COR-L47 (cell line): Measurements from ENCODE around the gene FGD2.

Experiments
- DNase-seq: peaks from one replicate; lab custom pipeline; 2025; lab: John Stamatoyannopoulos, UW

FGD2 gene

GRCh38 chr6:37018198-37019064, 13.0 kb downstream of the FGD2 start:
- peak; percentile 88 for DNase-seq

- peak; percentile 92 for DNase-seq
Observed at GRCh38 chr6:37019065-37019450, 13.6 kb downstream of the FGD2 start.

GRCh38 chr6:37020381-37020780, 14.9 kb downstream of the FGD2 start:
- DNase-seq, result no peak

DNA sequence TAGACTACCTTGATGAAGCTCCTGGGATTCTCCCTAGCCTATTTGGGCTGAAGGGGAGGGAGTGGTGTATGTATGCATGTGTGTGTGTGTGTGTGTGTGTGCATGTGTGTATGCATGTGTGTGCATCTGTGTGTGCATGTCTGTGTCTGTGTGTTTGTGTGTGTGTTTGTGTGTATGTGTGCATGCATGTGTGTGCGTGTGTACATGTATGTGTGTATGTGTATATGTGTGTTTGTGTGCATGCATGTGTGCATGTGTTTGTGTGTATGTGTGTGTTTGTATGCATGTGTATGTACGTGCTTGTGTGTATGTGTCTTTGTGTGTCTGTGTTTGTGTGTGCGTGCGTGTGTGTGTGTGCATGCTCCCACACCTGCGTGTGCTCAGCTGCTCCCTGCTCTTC, 15.4 kb downstream of the FGD2 start:
- no peak for DNase-seq

DNA sequence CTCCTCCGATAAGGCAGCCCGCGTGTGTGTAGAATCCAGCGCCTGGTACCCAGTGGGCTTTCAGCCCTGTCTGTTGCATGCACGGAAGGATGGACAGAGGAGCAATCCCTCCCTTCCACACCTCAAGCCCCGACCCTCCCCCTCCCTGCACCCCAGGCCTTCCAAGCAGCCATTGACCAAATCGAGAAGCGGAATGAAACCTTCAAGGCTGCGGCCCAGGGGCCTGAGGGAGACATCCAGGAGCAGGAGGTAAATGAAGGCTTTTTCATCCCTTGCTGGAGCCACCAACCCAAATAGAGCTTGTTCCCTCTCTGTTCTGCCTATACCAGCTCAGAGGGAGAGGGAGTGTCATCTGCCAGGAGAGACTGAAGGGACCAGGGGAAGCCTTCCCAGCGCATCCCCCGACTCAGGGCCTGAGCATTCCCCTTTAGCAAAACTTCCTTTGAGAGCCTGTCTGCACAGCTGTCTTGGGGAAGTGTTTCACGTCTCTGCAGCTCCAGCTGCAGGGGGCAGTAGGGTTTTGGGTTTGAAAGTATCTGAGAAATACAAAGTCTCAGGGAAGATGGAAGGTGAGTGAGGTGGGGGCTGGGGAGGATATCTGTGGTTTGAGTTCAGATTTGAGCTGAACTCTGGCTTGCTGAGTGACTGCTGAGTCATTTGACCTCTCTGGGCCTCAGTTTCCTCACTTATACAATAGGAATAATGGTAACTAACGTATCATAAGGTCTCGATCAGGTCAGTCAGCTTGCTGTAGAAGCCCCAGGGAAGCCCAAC, 16.1 kb downstream of the FGD2 start:
- no peak for DNase-seq

GRCh38 chr6:37022135-37022863, 16.8 kb downstream of the FGD2 start:
- DNase-seq, result no peak

- no peak for DNase-seq
Observed at GRCh38 chr6:37024656-37025337, 19.3 kb downstream of the FGD2 start.

DNA sequence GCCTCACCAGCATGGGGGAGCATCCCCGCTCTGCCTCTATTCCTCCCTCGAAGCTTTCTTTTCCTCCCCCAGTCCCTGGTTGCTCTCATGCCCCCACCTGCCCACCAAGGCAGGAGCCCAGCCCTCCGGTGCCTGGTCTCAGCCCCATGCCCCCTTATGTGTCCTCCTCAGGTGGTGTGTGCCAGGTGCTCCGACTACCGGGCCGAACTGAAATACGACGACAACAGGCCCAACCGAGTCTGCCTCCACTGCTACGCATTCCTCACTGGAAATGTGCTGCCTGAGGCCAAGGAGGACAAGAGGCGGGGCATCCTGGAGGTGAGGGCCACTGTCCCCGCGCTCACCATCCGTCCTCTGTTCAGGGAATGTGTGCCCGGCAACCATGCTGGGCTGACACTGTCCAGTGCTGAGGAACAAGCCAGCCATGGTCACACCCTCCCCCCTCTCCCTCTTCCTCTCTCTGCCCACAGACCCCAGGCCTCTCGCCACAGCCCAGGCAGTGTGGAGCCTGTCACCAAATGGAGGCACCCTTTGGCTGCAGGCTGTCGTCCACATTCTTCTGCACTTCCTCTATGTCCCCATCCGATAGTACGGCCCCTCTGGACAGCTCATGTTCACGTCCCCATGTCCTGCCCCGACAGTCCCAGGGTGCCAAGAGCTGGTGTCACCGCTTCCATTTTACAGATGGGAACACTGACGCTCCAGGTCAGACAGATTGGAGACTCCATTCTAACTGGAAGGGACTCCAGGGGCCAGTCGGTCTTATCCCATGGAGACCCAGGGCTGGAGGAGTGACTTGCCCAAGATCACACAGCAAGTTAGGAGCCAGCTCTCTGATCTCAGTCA, 20.4 kb downstream of the FGD2 start:
- DNase-seq, result no peak

- DNase-seq, result no peak
Observed at GRCh38 chr6:37027036-37027720, 21.7 kb downstream of the FGD2 start.

- no peak for DNase-seq
Observed at GRCh38 chr6:37027811-37028469, 22.5 kb downstream of the FGD2 start.

DNA sequence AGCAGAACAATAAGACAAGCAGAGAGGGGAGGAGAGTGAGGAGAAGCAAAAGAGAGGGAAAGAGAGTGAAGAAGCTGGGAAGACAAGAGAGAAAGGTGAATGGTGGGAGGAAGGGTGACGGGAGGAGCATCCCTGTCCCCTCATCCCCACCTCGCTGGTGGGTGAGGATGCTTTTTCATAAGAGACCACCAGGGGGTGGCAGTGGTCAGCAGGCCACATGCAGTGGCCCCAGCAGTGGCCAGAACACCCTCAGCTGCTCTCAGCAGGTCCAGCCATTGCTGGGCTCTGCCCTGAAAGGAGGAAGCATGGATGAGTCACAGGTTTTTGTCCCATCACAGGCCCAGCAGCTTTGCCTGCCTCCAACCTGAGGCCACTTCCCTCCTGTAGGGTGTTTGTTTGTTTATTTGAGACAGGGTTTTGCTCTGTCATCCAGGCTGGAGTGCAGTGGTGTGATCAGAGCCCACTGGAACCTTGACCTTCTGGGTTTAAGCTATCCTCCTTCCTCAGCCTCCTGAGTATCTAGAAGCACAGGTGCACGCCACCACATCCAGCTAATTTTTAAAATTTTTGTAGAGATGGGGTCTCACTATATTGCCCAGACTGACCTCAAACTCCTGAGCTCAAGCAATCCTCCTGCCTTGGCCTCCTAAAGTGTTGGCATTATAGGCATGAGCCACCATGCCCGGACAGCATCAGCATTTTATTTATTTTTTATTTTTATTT, 24.0 kb downstream of the FGD2 start:
- peak; percentile 20 for DNase-seq

- DNase-seq, result no peak
Observed at GRCh38 chr6:37030599-37030998, 25.1 kb downstream of the FGD2 start.

DNA sequence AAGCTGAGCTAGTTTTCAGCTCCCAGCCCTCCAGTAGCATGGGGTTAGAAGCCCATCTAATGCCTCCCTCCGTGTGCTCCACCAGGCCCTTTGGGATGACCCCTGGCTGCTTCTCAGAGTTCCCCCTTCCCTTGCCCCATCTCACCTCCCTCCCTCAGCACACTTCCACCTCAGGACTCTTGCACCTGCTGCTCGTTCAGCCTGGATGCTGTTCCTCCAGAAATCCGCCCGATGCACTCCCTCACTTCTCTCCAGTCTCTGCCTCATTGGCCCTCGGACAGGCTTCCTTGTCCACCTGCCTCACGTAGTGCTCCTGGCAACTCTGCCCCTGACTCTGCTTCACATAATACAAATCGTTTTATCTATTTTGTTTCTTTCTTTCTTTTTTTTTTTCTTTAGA, 26.8 kb downstream of the FGD2 start:
- no peak for DNase-seq

DNA sequence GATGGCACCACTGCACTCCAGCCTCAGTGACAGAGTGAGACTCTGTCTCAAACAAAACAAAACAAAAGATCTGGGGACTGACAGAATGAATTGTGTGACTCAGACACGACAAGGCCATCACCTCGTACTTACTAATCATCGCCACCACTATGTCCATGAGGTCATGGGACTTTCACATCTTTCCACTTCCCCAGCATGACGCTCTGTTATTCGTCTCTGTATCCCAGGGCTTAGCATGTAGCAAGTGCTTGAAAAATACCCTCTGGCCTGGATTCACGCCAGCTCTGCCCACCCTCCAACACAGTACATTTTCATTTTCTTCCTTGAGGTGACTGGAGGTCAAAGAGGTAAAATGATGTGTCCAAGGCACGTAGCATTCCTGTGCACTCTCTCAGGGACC, 27.8 kb downstream of the FGD2 start:
- no peak for DNase-seq

DNA sequence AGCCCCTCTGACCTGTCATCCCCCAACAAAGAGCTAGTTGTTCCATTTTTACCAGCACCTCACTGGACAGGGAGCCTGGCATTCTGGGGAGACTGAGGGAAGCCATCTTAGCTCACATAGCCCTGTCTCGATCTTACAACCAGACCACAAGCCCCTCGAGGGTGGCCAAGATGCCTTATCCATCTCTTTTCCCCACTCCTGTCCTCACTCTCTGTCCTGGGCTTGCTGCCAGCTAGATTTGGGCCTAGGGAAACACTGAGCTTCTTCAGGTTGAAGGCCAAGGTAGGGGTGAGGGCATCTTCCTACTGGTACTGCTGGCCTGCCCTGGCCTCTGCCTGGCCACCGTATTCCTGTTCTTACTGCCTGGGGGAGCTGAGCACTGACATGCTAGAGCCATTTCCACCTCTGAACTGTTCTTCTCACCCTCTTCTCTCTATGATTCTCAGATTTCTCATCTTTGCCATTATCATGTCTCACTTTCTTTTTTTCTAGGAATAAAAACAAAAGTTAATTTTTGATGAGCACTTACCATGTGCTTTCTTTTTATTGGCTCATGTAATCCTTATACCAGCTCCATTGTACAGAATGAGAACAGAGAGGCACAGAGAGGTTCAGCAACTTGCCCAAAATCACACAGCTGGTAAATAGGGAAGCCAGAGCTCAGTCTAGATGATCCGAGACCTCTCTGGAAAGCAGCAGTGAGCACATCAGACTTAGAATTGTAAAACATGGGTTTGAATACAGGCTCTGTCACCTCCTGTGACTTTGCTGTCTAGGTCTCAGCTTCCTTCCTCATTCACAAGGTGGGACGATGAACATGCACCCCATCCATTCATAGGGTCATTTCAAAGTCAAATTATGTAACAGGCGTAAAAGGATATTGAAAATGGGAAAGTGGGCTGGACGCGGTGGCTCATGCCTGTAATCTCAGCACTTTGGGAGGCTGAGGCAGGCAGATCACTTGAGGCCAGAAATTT, 28.7 kb downstream of the FGD2 start:
- DNase-seq, result no peak

DNA sequence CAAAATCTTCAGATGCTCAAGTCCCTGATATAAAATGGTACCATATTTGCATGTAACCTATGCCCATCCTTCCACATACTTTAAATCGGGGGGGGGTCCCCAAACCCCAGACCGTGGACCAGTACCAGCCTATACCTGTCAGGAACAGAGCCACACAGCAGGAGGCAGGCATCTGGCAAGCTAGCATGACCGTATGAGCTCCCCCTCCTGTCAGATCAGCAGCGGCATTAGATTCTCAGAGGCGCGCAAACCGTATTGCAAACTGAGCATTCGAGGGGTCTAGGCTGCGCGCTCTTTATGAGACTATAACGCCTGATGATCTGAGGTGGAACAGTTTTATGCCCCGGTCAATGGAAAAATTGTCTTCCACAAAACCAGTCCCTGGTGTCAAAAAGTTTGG, 30.7 kb downstream of the FGD2 start:
- DNase-seq, result no peak

GRCh38 chr6:37038292-37039198, 33.1 kb downstream of the FGD2 start:
- DNase-seq, result no peak
